GF-D8 (cell line): ENCODE data around the gene STX1B.
A peak's percentile ranks its signal among the peaks of the same experiment; 100 is the strongest.

Experiments
- DNase-seq: peaks from one replicate; lab custom pipeline; 2025; lab: John Stamatoyannopoulos, UW

The STX1B gene

DNA sequence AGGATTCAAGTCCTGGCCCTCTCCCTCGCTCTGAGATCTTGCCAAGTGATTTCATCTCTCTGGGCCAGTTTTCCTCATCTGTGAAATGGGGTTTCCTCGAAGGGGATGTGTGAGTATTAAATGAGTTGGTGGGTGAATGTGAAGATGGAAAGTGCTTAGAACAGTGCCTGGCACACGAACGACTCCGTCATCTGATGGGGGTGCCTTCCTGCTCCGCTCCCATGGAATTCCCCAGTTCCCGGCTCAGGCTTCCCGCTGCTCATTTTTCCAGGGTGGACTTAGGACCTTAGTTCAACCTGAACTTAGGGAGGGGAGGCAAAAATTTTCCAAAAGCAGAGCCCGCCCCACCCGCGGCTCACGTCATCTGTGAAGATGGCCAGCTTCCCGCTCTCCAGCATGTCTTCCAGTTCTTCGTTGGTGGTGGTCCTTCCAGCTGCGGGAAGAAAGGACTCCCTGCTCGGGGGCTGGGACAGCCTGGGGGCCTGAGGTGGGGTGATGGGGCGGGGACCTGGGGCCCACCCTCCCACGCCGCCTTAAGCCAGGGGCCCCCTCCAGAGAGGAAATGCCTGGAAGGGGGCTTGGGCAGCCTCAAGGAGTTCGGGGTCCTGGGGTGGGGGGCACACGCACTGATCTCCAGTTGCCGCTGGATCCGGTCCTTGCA is 14.0 kb downstream of the STX1B start:
- no peak for DNase-seq

DNA sequence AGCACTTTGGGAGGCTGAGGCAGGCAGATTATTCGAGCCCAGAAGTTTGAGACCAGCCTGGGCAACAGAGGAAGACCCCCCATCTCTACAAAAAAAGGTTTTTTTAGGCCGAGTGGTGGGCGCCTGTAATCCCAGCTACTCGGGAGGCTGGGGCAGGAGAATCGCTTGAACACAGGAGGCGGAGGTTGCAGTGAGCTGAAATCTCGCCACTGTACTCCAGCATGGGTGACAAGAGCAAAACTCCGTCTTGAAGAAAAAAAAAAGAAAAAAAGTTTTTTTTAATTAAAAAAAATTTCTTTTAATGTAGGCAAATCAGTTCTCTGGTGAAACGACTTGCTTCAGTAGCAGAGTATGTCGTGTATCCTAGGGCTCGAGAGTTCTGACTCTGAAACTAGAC is 14.5 kb downstream of the STX1B start:
- DNase-seq: no peak

DNA sequence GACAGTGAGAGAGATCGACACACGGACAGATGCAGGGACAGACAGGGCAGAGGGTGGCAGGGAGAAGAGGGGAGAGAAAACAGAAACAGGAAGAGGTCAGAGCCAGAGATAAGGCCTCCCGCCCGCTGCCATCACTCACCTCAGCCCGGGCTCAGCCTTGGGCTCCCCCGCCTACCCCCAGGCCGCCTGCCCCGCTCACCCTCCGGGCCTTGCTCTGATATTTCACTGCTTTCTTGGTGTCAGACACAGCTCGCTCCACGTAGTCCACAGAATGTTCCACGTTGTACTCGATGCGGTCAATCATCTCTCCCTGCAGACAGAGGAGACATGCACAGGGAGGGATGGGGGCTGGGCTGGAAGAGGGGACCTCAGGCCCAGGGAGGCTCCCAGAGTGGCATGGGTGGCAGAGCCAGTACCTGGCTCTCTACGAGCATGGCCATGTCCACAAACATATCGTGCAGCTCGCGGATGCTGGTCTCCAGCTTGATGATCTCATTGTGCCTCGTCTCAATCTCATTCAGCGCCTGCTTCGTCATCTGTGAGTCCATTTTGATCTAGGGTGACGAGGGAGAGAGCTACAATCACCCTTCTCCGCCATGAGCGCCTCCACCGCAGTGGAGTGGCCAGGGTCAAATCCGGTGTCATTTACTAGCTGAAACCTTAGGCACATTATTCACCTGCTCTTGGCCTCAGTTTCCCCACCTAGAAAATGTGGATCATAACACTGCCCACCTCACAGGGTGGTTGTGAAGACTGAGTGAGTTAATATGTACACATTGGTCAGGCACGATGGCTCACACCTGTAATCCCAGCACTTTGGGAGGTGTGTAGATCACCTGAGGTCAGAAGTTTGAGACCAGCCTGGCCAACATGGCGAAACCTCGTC is 17.3 kb downstream of the STX1B start:
- peak; percentile 9 for DNase-seq

DNA sequence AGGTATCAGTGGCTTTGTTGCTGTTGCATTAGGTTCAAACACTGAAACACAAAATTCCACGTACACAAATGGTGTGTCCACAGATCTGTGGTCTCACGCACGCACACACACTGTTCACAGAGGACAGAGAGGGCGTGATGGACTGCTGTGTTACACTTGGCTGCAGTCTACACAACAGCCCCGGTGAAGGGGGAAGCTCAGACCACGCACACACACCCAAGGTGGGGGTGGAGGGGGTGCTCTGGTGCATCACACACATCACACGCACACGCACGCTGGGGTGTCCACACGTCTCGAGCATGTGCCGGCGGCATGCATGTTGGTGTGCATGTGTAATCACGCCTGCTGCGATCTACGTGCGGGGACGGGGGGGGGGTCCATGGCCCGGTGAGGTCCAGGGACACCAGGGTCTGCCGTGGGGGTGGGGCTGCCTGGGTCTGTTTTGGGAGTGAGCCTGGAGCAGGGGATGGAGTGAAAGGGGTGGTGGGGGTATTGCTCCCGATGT is 18.1 kb downstream of the STX1B start:
- no peak for DNase-seq

DNA sequence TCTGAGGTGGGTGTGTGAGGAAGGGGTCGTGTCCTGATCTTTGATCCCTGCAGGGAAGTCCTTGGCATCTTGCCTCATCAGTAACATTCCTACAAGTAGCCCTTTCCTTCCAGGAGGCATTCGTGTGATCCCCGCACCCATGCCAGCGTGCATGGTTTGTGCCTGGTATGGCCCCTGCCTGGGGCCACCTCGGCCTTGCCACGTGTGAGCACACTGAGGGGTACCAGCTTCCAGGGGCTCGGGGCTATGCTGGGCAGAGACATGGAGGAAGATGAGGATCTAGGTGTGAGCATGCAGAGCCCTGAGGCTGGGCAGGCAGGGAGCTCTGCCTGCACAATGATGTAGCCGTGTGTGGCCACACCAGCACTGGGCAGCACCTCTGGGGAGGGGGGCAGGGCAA is 19.4 kb downstream of the STX1B start:
- no peak for DNase-seq

DNA sequence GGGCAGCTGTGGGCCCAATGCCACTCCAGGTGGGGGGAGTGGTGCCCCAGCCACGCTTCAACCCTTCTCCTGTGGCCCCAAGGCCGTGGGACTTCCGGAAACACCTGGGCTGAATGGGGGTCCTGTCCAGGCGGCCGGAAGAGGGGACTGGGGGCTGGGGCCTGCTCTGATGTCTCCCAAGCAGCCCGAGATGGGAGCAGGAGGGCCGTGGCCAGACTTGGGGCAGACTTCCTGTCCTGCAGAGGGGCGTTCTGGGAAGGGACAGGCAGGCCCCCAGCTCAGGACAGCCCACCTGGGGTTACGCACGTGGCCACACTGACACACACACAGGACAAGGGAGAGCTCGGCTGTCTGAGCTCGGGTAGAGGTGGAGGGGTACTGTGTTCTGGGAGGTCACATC is 20.3 kb downstream of the STX1B start:
- no peak for DNase-seq

DNA sequence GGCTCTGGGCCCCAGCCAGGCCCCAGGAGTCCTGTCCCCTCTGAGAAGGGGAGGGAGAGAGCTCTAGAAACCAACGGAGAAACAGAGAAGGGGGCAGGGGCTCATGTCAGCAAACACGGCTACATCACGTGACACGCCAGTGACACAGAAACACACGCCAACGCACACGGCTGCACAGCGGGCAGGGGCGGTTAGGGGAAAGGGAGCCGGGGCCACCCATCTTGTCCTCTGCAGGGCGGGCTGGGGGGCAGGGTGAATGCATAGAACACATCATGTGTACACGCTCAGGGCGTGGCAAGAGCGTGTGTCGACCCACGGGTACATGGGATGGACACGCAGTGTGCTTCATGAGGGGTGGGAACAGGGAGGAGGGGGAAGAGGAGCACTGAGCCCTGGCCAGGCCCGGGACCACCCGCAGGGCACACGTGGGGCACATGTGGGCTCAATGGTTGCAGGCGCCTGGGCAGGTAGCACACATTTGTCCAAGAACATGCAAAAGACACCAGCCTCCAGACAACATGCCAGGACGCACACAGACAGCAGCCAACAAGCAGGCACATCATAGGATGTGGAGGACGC is 20.9 kb downstream of the STX1B start:
- no peak for DNase-seq

DNA sequence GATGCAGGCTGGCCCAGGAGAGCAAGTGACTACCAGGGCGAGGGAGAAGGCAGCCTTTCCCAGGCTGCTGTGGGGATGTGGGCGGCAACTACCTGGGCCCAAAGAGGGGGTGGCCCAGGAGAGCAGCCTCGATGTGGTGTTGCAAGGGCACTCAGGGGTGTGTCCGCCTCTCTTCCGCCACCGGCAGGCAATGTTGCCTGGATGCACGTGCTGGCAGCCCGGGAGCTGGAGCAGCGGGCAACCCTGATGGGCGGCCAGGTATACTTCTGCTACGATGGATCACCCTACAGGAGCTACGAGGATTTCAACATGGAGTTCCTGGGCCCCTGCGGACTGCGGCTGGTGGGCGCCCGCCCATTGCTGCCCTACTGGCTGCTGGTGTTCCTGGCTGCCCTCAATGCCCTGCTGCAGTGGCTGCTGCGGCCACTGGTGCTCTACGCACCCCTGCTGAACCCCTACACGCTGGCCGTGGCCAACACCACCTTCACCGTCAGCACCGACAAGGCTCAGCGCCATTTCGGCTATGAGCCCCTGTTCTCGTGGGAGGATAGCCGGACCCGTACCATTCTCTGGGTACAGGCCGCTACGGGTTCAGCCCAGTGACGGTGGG is 22.8 kb downstream of the STX1B start:
- no peak for DNase-seq

DNA sequence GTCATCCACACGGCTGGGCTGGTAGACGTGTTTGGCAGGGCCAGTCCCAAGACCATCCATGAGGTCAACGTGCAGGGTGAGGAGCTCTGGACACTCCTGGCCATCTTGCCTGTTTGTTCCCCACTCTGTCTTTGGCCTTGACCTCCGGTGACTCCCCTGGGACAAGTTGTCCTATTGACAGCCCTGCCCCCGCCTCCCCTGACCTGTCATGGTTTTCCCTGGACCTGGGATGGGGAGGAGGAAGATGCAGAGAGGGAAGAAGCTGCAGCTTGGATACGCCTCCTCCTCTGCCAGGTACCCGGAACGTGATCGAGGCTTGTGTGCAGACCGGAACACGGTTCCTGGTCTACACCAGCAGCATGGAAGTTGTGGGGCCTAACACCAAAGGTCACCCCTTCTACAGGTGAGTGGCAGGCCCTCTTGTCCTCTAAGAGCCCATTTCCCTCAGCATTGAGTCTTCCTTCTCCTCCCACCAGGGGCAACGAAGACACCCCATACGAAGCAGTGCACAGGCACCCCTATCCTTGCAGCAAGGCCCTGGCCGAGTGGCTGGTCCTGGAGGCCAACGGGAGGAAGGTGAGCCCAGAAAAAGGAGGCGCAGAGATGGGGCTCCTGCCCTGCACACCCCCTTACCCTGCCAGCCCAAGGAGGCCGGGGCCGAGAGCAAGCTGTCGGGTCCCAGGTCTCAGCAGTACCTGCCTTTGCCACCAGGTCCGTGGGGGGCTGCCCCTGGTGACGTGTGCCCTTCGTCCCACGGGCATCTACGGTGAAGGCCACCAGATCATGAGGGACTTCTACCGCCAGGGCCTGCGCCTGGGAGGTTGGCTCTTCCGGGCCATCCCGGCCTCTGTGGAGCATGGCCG is 24.1 kb downstream of the STX1B start:
- DNase-seq: no peak

DNA sequence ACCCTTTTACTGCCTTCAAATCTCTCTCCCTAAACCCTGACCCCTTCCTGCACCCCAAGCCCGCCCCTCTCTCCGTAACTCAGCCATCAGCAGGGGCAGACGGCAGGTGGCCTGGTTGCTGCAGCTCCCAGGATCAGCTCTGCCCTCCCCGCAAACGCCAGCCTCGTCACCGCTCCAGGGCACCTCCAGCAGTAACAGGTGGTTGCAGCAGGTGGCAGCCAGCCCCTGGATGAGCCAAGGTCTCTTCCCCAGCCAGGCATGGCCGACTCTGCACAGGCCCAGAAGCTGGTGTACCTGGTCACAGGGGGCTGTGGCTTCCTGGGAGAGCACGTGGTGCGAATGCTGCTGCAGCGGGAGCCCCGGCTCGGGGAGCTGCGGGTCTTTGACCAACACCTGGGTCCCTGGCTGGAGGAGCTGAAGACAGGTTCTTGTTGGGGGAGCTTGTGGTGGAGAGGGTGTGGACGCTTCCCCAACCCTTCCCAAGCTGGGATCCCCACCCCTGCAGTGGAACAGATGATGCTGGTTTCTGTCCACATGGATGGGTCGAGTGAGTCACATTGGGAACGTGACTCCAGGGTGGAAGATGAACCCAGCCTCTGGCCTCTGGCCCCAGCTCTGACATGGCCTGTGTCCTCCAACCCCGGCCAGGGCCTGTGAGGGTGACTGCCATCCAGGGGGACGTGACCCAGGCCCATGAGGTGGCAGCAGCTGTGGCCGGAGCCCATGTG is 24.9 kb downstream of the STX1B start:
- DNase-seq: no peak

DNA sequence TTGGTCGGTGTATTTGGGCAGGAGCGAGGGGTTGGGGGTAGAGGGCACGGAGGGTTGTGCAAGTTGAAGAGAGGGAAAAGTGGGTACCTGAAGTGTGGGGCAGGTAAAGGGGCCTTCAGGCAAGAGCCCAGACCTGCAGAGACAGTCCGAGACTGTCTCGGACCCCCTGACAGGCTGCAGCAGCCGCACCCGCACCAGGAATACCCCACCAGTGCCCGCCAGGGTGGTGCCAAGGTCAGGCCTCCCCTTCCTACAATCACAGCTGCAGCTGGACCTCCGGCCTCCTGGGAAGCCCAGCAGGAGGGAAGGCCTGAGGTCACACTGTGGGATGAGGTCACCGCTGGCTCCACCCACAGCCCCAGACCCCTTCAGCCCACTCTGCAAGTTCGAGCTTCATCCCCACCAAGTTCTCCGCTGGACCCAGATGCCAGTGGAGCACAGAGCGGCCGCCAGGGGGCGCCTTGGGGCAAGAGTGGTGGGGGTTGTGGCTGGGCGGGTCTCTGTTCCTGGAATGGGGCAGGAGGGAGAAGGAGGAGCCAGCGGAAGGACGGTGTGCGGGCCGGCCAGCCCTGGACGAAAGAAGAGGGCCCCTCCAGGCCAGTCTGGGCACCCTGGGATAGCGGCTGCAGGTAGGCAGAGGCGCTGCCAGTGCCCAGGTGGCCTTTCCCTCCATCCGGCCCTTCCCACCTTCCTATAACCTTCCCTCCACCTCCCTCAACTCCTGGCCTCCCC is 25.6 kb downstream of the STX1B start, which contains the start of gene HSD3B7:
Gene HSD3B7, plus strand, starts transcription at position 539 of the 732 bp plus-strand sequence. CDS start 452 bp downstream, outside the sequence.
- peak; percentile 2 for DNase-seq

DNA sequence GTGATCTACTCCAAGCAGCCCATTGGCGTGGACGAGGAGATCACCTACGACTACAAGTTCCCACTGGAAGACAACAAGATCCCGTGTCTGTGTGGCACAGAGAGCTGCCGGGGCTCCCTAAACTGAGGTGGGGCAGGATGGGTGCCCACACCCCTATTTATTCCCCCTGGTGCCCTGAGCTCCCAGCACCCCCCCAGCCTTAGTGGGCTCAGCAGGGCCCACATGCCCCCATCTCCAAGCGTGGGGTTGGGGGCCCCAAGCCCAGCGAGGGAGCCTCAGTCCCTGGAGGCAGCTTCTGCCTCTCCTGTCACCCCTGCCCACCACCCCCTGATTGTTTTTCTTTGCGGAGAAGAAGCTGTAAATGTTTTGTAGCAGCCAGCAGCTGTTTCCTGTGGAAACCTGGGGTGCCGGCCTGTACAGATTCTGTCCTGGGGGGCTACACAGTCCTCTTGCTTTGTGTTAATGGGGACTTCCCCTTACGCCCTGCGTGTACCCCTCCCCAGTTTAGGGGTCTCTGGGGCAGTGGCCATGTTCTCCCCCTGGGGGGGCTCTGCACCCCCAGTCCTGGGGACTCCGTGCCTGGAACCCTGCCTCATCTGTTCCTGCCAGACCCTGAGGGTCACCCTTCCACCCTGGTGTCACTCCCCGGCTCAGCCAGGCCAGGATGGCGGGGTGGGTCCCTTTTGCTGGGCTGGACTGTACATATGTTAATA is 26.4 kb downstream of the STX1B start:
- DNase-seq: no peak

DNA sequence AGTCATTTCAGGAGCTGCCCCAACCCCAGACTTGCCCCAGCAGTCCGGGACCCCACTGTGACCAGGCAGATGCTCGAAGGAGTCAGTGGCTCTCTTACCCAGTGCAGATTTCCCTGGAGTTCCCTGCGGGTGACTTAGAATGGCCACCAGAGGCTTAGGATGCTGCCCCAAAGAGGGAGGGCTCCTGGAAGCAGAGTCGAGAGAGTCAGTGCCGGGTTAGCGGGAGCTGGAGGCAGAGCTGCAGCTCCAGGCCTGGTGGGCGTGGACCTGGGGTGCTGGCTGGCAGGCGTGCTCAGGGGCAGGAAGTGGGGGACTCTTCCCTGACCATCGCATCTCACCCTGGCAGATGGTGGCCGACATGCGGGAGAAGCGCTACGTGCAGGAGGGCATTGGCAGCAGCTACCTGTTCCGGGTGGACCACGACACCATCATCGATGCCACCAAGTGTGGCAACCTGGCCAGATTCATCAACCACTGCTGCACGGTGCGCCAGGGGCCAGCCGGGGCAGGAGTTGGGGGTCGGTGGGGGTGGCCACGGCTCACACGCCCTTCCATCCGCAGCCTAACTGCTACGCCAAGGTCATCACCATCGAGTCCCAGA is 27.0 kb downstream of the STX1B start:
- DNase-seq: no peak

DNA sequence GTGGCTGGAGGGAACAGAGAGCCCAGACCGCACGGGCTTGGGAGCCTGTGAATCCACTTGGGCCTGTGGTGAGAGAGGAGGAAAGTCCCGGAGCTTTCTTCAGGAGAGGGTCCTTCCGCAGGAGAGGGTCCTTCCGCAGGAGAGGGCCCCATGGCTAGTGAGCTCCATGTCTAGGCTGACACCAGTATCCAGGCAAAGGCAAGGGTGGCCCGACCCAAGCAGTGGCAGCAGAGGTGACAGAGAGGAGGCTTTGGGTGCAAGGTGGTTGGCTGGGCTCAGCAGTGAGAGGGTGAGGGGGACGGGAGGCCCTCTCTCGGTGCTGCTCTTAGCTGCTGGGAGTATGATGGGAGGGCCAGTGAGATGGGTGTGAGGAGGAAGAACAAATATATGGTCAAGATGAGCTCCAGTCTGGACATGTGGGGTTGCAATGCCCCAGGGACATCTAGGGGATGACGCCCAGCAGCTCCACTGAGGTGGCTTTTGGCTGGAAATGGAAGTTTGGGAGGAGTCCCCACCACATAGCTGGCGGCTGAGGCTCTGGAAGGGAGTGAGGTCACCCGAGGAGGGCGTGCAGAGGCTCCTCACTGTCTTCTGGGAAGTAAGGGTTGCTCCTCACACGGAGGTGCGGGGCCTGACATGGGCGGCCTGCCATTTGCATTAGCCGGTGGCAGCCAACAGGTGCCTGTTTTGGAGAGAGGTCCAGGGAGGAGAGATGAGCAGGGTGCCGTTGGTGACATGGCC is 27.7 kb downstream of the STX1B start:
- no peak for DNase-seq

DNA sequence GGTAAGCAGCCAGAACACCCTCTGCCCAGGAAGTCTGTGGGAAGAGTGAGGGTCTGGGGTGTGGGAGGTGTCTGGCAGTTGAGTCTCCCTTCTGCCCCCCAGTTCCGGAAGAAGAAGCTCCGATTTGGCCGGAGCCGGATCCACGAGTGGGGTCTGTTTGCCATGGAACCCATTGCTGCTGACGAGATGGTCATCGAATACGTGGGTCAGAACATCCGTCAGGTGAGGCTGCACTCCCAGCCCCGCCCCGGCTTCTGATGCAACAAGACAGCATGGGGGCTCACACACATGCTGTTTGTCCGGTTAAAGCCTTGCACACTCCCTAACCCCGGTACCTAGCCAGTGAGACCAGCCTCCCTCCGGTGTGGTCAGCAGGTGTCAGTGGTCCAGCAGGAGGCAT is 29.5 kb downstream of the STX1B start:
- DNase-seq: no peak

DNA sequence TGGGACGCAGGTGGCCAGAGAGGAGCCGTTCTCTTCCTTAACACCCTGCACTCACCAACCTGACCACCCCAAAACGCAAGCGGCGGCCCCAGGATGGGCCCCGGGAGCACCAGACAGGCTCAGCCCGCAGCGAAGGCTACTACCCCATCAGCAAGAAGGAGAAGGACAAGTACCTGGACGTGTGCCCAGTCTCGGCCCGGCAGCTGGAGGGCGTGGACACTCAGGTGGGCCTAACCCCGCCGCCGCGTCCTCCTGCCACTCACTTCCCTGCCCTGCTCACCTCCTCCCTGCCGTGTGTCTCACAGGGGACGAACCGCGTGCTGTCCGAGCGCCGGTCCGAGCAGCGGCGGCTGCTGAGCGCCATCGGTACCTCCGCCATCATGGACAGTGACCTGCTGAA is 30.0 kb downstream of the STX1B start:
- no peak for DNase-seq

DNA sequence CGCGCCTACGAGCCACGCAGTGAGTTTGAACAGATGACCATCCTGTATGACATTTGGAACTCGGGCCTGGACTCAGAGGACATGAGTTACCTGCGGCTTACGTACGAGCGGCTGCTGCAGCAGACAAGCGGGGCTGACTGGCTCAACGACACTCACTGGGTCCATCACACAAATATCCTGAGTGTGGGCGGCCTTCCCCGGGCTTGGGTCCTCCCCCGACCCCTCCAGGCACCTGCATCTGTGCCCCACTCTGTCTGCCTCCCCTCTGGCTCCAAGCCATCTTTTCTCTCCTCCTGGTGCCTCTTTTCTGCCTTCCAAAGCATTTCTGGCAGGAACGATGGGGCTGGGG is 30.4 kb downstream of the STX1B start:
- DNase-seq: no peak
